ENCODE measurements around the gene SYT1.

- no peak for TF ChIP-seq CTCF (IDR thresholded peaks at IDR 0.05)
- no peak for TF ChIP-seq POLR2A (IDR thresholded peaks at IDR 0.05)
- no peak for TF ChIP-seq EP300 (IDR thresholded peaks at IDR 0.05)
These were observed 22.9 kb downstream of the SYT1 start for GRCh38 chr12:78887444-78887843.
